A549 (cell line): Measurements from ENCODE around the gene L3HYPDH. TPM values are rescaled to one million over a fixed set of nuclear protein-coding genes. Genes with fewer than 3 reads are reported as not detected.

Source experiments
- ATAC-seq, 2 experiments: fragments of 200-7000 bp in 1 of 2; fragments of >200 bp in 1 of 2; cut with Nextera tagmentation in 1 of 2; cut with Tn5 transposase in 1 of 2; 3 replicates each; pipeline versions ENCODE4 v1.8.0 to v1.9.1; 2018 to 2020; ENCODE audit warnings: mild to moderate bottlenecking in 1 of 2, moderate library complexity in 1 of 2
- CTCF ChIA-PET: fragments of 300-600 bp; sonication (Branson Sonifier 250); formaldehyde crosslinking; extraction: SDS; loops from one replicate; lab custom pipeline; 2021; ENCODE audit warnings: antibody characterized with exemption, inconsistent platforms; lab: Yijun Ruan, JAX
- POLR2A ChIA-PET: fragments of 350-600 bp; formaldehyde crosslinking; extraction: SDS; loops from one replicate; lab custom pipeline; 2021; ENCODE audit warnings: antibody characterized with exemption, inconsistent platforms; lab: Yijun Ruan, JAX
- DNase-seq, 2 experiments: peaks; one replicate each; pipeline versions ENCODE4 v3.0.0 to v3.0.0-alpha.2; 2011 to 2016; ENCODE audit warnings: low read depth in 1 of 2, low spot score in 1 of 2
- FAIRE-seq: peaks from 2 replicates; lab custom pipeline; 2011; peaks lifted over from hg19 to GRCh38; lab: Jason Lieb, UNC
- H3K27ac ChIP-seq, 2 experiments: fragments of >200 bp; sonication (Bioruptor Twin); formaldehyde crosslinking; 3 replicates each; pipeline ENCODE4 v1.5.1; 2016 to 2017
- H3K4me1 ChIP-seq: fragments of >200 bp; sonication (Bioruptor Twin); formaldehyde crosslinking; 3 replicates; pipeline ENCODE4 v1.6.1; 2016
- H3K4me2 ChIP-seq: fragments of >200 bp; sonication (Bioruptor Twin); formaldehyde crosslinking; 3 replicates; pipeline ENCODE4 v1.6.1; 2016
- H3K4me3 ChIP-seq: fragments of >200 bp; sonication (Bioruptor Twin); formaldehyde crosslinking; 3 replicates; pipeline ENCODE4 v1.5.1; 2016
- H3K9me3 ChIP-seq: fragments of >200 bp; sonication (Bioruptor Twin); formaldehyde crosslinking; 3 replicates; pipeline ENCODE4 v1.6.1; 2016
- BCL3 ChIP-seq: fragments of >200 bp; sonication (Bioruptor Twin); formaldehyde crosslinking; IDR thresholded peaks from 3 replicates; pipeline ENCODE4 v1.6.1; 2016
- CEBPB ChIP-seq, 2 experiments: fragments of >200 bp in 1 of 2; sonication (Bioruptor Twin) in 1 of 2; formaldehyde crosslinking in 1 of 2; IDR thresholded peaks; 2 replicates each; pipeline ENCODE4 v1.6.1; 2012 to 2016
- E2F6 ChIP-seq: IDR thresholded peaks from 2 replicates; pipeline ENCODE4 v1.6.1; 2012; ENCODE audit warnings: low read depth, borderline replicate concordance
- EHF ChIP-seq: fragments of 250-450 bp; sonication (Bioruptor Pico); IDR thresholded peaks from 2 replicates; pipeline ENCODE4 v1.5.0; 2020; ENCODE audit warnings: mild to moderate bottlenecking
- ESRRA ChIP-seq: fragments of 150-350 bp; IDR thresholded peaks from 2 replicates; pipeline ENCODE4 v1.6.1; 2014; ENCODE audit warnings: mild to moderate bottlenecking, low read length, borderline replicate concordance
- FOSL2 ChIP-seq, 2 experiments: fragments of 450-650 bp in 1 of 2; fragments of >200 bp in 1 of 2; sonication (Bioruptor Twin) in 1 of 2; formaldehyde crosslinking; IDR thresholded peaks; 2 replicates each; pipeline versions ENCODE4 v1.5.0 to v1.6.1; 2016 to 2020; ENCODE audit warnings: mild to moderate bottlenecking in 1 of 2, moderate library complexity in 1 of 2
- HDAC2 ChIP-seq: fragments of 200-600 bp; sonication (generic); IDR thresholded peaks from 2 replicates; pipeline ENCODE4 v1.6.1; 2016
- HOXB5 ChIP-seq: fragments of 250-450 bp; sonication (Bioruptor Pico); IDR thresholded peaks from 2 replicates; pipeline ENCODE4 v1.5.0; 2020; ENCODE audit warnings: mild to moderate bottlenecking, moderate library complexity
- JUNB ChIP-seq: fragments of >200 bp; sonication (Bioruptor Twin); formaldehyde crosslinking; IDR thresholded peaks from 2 replicates; pipeline ENCODE4 v1.6.1; 2016
- KDM1A ChIP-seq: fragments of 200-600 bp; sonication (generic); IDR thresholded peaks from 2 replicates; pipeline ENCODE4 v1.6.1; 2016; ENCODE audit warnings: low read depth, mild to moderate bottlenecking
- KDM5A ChIP-seq: fragments of 200-600 bp; sonication (generic); IDR thresholded peaks from 2 replicates; pipeline ENCODE4 v1.6.1; 2016; ENCODE audit warnings: antibody characterized with exemption, mild to moderate bottlenecking
- MAZ ChIP-seq: fragments of 150-350 bp; IDR thresholded peaks from 2 replicates; pipeline ENCODE4 v1.6.1; 2014; ENCODE audit warnings: antibody characterized with exemption, low read depth, low read length, borderline replicate concordance
- NPAS2 ChIP-seq: fragments of 250-450 bp; sonication (Bioruptor Pico); IDR thresholded peaks from 2 replicates; pipeline ENCODE4 v1.8.0; 2022; ENCODE audit warnings: mild to moderate bottlenecking, moderate library complexity, borderline replicate concordance
- RAD21 ChIP-seq, 2 experiments: fragments of >200 bp in 1 of 2; sonication (Bioruptor Twin) in 1 of 2; formaldehyde crosslinking in 1 of 2; IDR thresholded peaks in 1 of 2; conservative IDR thresholded peaks in 1 of 2; 2 replicates in 1 of 2; 3 replicates in 1 of 2; pipeline ENCODE4 v1.6.1; 2012 to 2018; ENCODE audit warnings: inconsistent platforms in 1 of 2
- RARB ChIP-seq: fragments of 250-450 bp; sonication (Bioruptor Pico); IDR thresholded peaks from 2 replicates; pipeline ENCODE4 v1.8.0; 2021; ENCODE audit warnings: mild to moderate bottlenecking, moderate library complexity
- SMC3 ChIP-seq: fragments of >200 bp; sonication (Bioruptor Twin); formaldehyde crosslinking; IDR thresholded peaks from 3 replicates; pipeline ENCODE4 v1.6.1; 2018; ENCODE audit warnings: inconsistent platforms
- TFCP2L1 ChIP-seq: fragments of 250-450 bp; sonication (Bioruptor Pico); IDR thresholded peaks from 2 replicates; pipeline ENCODE4 v1.5.0; 2021; ENCODE audit warnings: mild to moderate bottlenecking
- ZNF302 ChIP-seq: fragments of 250-450 bp; sonication (Bioruptor Pico); IDR thresholded peaks from 2 replicates; pipeline ENCODE4 v1.9.0; 2021; ENCODE audit warnings: inconsistent platforms, mild to moderate bottlenecking, moderate library complexity
- WGBS: methylation state at CpG from one replicate; pipeline ENCODE4 v1.1.6; 2017; ENCODE audit errors: missing lambda C conversion rate; 5-methylcytosine and 5-hydroxymethylcytosine counted together
- polyA plus RNA-seq, 4 experiments: library from polyadenylated mRNA; depleted of rRNA in 3 of 4; stranded (reverse); fragments of >200 nt; fragmentation: RNase III in 1 of 4; extraction: RNeasy Plus Mini Kit Qiagen cat#74134 plus additional on column Dnase treatment in 1 of 4; gene quantifications; 2 replicates in 3 of 4; 3 replicates in 1 of 4; pipeline ENCODE4 v1.2.3, GENCODE V29; 2011 to 2017
- TF ChIP-seq, protein P1 (sequence below): fragments of >200 bp; sonication (Bioruptor Twin); formaldehyde crosslinking; IDR thresholded peaks from 2 replicates; pipeline ENCODE4 v1.6.1; 2016
- TF ChIP-seq, protein P2 (sequence below): fragments of 250-450 bp; sonication (Bioruptor Pico); IDR thresholded peaks from 2 replicates; pipeline ENCODE4 v1.5.0; 2020; ENCODE audit warnings: low read depth, mild to moderate bottlenecking, moderate library complexity
- TF ChIP-seq, protein P3 (sequence below): IDR thresholded peaks from 2 replicates; pipeline ENCODE4 v1.6.1; 2012
- TF ChIP-seq, protein P4 (sequence below): fragments of >200 bp; sonication (Bioruptor Twin); formaldehyde crosslinking; IDR thresholded peaks from 3 replicates; pipeline ENCODE4 v1.5.1; 2016

The L3HYPDH gene
- polyA plus RNA-seq, 2 of the 4 experiments (the other 2 are of a cell fraction), result 47.5 to 100.0 TPM

GRCh38 chr14:59507752-59508103 lies 23.5 kb upstream of the L3HYPDH start:
- POLR2A ChIA-PET, result interaction anchor here (0.9 to 1.9 kb wide), 2 partner anchors 24 to 69 kb away, joined by 3 to 10 read pairs; partner anchors contain the start of genes CCDC175, JKAMP and L3HYPDH
- Histone ChIP-seq H3K4me3 (no peak overlapping the region), H3K4me2 (no peak overlapping the region), H3K4me1 (no peaks in the 10 kb centered on the region), H3K9me3 (no peaks in the 10 kb centered on the region), H3K27ac (no peak overlapping the region)
- no peak for FAIRE-seq
- TF ChIP-seq KDM1A (no peak), KDM5A (no peak), ZNF302 (no peak), EHF (CRISPR knock-in tag) (no peak), JUNB (no peak), HDAC2 (no peak), RARB (CRISPR knock-in tag) (no peak), MAZ (no peak), E2F6 (no peak), TFCP2L1 (no peak), CEBPB (IDR thresholded peaks at IDR 0.05) (no peak), BCL3 (no peak), HOXB5 (CRISPR knock-in tag) (no peak), FOSL2 (IDR thresholded peaks at IDR 0.05) (no peak), FOSL2 (CRISPR knock-in tag; IDR thresholded peaks at IDR 0.05) (no peak), NPAS2 (CRISPR knock-in tag) (no peak), RAD21 (conservative IDR thresholded peaks at IDR 0.05 in 1 of 2, IDR thresholded peaks at IDR 0.05 in 1 of 2) (no peak)
- TF ChIP-seq, protein P1, sequence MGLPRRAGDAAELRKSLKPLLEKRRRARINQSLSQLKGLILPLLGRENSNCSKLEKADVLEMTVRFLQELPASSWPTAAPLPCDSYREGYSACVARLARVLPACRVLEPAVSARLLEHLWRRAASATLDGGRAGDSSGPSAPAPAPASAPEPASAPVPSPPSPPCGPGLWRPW, result no peak
- TF ChIP-seq, protein P2, sequence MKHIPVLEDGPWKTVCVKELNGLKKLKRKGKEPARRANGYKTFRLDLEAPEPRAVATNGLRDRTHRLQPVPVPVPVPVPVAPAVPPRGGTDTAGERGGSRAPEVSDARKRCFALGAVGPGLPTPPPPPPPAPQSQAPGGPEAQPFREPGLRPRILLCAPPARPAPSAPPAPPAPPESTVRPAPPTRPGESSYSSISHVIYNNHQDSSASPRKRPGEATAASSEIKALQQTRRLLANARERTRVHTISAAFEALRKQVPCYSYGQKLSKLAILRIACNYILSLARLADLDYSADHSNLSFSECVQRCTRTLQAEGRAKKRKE (CRISPR knock-in tag), result no peak
- TF ChIP-seq, protein P3, sequence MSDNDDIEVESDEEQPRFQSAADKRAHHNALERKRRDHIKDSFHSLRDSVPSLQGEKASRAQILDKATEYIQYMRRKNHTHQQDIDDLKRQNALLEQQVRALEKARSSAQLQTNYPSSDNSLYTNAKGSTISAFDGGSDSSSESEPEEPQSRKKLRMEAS, result no peak
- CTCF ChIA-PET, result interaction anchor here (0.6 to 6.5 kb wide), 17 partner anchors 9 to 676 kb away, joined by 3 to 52 read pairs (median 4); partner anchors contain the start of genes CCDC175, JKAMP and L3HYPDH
- 91% methylated on average over 3 of the region's 3 CpGs for WGBS
- no peak for DNase-seq
- ATAC-seq, result peak in 1 of 2 experiments; percentile 12; a peak in 1 of 6 replicates

DNA sequence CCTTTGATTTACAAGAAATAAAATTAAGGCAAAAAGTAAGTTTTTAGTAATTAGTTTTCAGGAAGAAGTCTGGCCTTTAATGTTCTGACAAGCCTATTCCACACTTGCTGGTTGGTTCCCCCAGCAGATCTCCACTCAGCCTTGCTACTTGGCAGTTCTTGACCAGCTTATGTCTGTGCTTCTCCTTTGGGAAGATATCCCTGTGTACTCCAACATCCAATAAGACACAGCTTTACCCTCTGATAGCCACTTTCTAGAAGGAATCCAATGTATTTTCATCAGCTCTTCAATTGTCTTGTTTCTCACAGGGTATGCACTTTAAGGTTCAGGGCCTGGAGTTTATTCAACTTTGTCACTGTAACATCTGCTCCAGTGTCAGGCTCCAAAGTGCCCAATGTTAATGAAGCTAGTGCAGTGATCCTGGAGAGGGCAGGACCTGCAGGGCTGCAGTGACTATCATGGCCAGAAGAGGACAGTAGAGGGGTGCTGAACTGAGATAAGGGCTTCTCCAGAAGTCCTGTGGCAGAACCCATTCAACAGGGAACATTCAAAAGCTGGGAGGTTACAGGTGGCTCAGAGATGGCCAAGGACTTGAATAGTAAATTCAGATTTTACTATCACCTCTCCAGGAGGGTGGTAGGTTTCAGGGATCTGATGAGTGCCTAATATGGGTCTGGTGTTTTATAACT lies 23.0 kb upstream of the L3HYPDH start:
- H3K4me2 ChIP-seq, result no peak overlapping the region
- DNase-seq, result peak; percentile 45 to 63
- no peaks in the 10 kb centered on the region for H3K4me1 ChIP-seq
- peak; percentile 95 for ATAC-seq
- no peak for FAIRE-seq
- H3K4me3 ChIP-seq, result no peak overlapping the region
- TF ChIP-seq ESRRA (no peak), RAD21 (conservative IDR thresholded peaks at IDR 0.05 in 1 of 2, IDR thresholded peaks at IDR 0.05 in 1 of 2) (peak; percentile 50 to 62; a peak in 4 of 5 replicates), SMC3 (peak; percentile 38; the same call in 2 of the 3 replicates)
- TF ChIP-seq, protein P4, sequence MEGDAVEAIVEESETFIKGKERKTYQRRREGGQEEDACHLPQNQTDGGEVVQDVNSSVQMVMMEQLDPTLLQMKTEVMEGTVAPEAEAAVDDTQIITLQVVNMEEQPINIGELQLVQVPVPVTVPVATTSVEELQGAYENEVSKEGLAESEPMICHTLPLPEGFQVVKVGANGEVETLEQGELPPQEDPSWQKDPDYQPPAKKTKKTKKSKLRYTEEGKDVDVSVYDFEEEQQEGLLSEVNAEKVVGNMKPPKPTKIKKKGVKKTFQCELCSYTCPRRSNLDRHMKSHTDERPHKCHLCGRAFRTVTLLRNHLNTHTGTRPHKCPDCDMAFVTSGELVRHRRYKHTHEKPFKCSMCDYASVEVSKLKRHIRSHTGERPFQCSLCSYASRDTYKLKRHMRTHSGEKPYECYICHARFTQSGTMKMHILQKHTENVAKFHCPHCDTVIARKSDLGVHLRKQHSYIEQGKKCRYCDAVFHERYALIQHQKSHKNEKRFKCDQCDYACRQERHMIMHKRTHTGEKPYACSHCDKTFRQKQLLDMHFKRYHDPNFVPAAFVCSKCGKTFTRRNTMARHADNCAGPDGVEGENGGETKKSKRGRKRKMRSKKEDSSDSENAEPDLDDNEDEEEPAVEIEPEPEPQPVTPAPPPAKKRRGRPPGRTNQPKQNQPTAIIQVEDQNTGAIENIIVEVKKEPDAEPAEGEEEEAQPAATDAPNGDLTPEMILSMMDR, result peak; percentile 57
- ChIA-PET CTCF (interaction anchor here (0.6 to 6.5 kb wide), 19 partner anchors 8 to 677 kb away, joined by 3 to 52 read pairs (median 4); partner anchors contain the start of genes CCDC175, JKAMP and L3HYPDH), POLR2A (interaction anchor here (0.9 to 1.9 kb wide), 2 partner anchors 23 to 70 kb away, joined by 3 to 10 read pairs; partner anchors contain the start of genes CCDC175, JKAMP and L3HYPDH)
- H3K9me3 ChIP-seq, result no peaks in the 10 kb centered on the region
- H3K27ac ChIP-seq, result no peak overlapping the region
